ENCODE measurements around the gene SLC39A11.
A peak's percentile ranks its signal among the peaks of the same experiment; 100 is the strongest.

The SLC39A11 gene

DNA sequence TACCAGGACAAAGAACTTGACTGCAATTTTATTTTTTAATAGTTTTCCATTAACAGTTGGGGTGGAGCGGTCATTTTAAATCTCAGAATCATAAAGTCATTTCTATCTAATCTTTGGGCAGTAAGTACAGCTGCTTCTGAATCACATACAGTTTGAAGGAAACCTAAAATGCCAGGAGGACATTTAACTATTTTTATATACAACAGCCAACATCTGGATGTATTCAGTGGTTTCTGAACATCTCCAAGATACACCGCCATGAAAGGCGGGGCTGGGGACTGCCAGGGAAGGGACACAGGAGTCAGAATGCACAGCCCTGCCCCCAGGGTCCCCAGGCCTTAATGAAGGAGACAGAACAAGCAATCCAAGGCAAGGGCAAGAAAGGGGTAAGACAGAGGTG, 392.3 kb downstream of the SLC39A11 start:
- DNase-seq: no peak

DNA sequence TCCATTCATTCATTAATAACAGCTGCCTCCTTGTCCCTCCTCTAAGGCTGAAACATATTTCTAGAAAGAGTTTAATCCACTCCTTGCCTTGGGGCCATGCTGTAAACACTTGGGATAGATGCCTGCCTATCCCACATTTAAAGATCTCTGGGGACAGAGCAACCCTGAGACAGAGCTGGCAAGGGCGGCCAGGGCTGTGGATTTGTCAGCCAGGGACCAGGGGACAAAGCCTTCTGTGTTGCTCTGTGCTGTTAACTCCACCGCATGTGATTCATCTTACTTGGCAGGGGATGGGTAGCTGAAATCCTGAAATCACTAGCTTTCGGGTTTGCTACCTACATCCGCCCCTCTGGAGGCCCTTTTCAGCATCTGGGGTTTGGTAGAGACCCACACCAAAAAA, 392.9 kb downstream of the SLC39A11 start:
- peak; percentile 7 for DNase-seq

DNA sequence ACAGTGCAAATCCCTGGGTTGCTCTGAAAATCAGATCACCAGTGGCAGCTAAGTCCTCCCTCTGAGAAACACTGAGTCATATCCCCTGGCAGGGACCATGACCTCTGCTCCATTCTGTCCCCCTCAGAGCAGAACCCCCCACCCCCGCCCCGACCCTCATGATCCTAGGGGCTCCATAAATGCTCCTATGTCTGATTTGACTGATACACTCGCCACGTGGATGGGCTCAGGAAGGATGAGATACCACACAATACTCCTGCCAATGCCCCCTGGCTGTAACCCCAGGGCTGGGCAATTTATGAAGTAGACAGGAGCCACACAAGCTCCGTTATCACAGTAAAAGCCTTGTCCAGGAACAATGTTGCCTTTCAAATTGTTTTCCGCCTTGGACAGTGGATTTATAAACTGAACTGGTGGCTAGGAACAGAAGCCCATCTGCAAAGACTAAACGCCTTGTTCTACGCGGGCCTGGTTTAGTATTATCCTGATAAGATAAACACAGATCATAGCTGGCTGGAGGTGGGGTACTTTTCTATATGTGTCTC, 394.8 kb downstream of the SLC39A11 start:
- DNase-seq: no peak

DNA sequence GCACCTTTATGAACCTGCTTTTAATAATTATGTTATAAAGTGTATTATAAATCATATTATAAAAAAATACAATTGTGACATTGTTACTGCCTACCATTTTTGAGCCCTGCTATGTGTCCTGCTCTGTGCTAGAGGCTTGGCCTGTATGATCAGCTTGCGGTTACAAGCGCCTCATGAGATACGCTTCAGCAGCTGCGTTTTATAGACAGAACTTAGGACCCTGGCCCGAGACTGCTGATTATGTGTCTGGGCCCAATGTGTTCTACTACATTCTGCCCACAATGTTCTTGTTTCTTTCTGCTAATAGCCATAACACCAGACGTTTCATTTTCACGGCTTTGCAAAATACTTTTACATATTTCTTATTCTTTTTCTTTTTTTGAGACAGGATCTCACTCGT, 395.8 kb downstream of the SLC39A11 start:
- DNase-seq: no peak

DNA sequence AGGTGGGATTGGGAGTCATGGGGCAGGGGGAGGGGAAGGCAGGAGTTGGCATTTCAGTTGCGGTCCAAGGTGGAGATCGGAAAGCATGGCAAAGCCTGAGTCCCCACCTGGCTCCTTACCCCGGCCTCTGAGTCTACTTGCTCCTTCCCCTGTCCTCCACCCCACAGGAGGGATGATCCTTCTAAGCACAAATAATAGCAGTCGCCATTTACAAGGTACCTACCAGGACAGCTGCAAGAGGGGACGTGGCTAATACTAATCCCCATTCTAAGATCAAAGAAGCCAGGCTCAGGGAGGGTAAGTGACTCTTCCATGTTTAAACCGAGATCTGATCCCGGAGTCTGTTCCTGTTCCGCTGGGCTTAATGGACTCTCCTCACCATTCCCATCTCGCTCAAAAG, 396.3 kb downstream of the SLC39A11 start:
- DNase-seq: no peak

DNA sequence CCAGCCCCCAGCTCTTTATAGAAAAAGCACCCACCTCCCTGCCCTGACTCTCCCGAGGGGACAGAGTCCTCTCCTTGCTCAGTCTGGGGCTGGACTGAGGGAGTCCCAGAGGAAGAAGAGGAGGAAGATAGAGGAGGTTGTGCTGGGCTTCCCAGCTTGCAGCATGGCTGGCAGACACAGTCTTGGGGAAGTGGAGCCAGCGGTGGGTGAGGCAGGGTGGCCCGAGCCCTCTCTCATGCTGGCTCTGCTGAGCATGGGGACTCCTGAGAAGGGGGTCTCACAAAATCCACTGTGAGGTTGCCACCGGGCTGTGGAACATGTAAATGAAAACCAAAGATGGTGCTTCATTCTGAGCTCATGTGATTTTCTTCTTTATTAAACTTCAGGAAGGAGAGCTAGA, 398.5 kb downstream of the SLC39A11 start:
- no peak for DNase-seq

DNA sequence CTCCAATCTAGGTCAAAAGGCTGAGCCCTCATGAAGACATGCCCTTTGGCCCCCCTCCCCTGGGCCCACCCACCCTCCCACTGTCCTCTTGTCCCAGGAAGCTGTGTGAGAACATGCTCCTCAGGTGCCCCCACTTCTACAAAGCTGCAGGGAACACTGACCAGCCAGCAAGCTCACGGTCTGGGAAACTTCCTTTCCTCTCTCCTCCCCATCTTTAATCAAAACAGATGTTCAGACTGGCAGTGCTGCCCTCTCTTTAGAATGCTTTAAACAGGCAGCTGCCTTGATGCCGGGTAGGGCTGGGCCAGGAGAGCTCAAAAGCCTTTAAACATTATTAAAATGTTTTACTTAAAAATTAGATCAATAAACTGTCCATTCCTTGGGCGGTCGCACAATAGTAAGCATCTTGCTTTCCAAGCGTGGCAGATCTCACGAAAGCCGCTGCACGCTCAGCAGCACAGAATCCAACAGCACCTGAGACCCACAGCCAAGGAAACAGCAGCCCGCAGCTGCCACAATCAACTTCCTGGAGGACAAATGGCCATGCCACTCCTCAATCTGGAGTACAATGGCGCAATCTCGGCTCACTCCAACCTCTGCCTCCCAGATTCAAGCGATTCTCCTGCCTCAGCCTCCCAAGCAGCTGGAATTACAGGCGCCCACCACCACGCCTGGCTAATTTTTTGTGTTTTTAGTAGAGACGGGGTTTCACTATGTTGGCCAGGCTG, 399.2 kb downstream of the SLC39A11 start:
- no peak for DNase-seq

DNA sequence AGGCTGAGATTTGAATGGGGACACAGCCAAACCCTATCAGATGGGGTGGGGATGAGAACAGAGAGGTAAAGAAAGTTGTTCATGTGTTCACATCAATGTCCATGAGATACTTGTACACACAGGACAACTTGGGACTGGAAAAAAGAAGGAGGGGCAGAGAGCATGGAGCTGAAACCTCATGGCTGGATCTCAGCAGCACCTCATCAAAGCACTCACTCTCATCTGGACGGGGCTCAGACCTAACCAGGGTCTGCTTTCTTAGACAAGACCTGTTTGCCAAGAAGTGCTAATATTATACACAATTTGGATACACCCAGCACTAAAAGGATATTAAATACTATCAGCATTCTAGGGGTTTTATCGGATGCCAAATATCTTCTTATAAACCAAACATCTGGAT, 399.8 kb downstream of the SLC39A11 start:
- no peak for DNase-seq

DNA sequence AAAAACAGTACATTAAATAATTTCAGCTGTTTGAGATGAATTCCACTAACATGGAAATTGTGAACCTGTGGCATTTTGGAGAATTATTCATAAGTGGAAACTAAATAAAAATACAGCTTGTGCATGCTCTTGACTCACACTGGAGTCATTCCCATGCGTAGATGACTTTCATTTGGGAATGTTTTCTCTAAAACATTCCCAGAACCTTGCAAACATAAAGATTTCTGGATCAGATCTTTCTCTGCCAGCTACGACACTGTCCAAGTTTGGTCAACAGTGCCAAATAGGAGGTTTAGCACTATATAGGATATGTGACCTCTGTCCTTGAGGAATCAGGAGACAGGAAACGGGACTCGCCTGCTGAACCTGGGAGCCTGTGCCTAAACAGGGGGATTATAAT, 400.9 kb downstream of the SLC39A11 start:
- no peak for DNase-seq

DNA sequence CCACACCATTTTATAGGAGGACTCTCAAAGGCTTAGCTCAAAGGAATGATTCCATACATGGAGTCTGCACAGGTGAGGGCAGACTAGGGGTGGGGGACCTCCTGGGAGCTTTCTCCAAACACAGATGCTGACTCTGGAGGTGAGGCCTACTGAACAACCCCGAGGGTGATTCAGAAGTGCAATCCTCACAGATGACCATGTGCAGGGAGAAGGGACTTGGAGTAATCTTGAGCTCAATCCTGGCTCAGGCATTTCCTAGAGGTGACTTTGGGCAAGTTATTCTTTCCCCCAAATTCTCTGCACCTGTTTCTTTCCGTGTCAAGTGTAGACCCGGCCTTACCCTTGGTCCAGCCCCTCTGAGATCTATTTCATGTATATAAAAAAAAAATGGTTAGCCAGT, 401.5 kb downstream of the SLC39A11 start:
- DNase-seq: no peak

DNA sequence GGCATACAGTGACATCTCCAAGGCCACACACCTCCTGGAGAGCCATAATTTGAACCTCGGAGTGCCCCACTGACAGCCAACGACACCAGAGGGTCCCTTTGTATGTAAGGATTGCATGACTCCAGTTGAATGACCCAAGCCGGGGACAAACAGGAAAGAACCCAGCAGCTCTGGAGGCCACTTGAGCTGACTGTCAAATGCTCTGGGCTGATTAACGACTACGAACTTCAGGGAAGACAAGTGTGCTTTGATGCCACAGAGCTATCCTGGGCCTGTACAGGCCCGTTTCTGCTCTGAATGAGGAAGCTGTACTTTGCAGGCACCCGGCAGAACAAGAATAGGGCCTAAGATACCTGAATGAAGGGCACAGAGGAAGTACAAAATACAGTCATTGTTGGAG, 404.6 kb downstream of the SLC39A11 start:
- no peak for DNase-seq

DNA sequence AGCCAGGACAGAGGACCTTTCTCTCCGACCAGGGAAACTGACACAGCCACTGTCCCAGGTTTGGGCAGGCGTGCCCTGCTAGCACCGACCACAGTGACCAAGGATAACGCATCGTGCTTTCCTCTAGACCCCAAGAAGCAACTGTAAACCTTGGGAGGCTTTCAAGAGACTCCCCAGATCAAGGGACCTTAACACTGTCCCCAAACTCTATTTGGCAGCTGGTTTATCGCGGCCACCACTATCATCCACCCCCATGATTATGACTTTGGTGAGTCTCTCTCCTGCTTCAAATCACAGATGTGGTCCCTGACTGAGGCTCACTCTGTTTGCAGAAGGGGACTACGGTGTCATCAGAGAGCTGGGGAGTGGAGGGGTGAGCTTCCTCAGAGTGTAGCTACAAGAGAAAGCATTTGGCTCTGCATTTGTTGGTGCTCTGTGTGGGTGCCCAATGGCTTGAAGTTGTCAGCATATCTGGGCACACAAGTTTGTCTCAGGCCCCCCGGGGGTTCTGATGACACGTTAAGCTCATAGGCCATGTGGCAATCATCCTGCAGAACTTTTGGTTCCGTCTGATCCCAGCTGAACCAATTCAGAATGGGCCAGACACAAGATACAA, 408.0 kb downstream of the SLC39A11 start:
- DNase-seq: no peak

DNA sequence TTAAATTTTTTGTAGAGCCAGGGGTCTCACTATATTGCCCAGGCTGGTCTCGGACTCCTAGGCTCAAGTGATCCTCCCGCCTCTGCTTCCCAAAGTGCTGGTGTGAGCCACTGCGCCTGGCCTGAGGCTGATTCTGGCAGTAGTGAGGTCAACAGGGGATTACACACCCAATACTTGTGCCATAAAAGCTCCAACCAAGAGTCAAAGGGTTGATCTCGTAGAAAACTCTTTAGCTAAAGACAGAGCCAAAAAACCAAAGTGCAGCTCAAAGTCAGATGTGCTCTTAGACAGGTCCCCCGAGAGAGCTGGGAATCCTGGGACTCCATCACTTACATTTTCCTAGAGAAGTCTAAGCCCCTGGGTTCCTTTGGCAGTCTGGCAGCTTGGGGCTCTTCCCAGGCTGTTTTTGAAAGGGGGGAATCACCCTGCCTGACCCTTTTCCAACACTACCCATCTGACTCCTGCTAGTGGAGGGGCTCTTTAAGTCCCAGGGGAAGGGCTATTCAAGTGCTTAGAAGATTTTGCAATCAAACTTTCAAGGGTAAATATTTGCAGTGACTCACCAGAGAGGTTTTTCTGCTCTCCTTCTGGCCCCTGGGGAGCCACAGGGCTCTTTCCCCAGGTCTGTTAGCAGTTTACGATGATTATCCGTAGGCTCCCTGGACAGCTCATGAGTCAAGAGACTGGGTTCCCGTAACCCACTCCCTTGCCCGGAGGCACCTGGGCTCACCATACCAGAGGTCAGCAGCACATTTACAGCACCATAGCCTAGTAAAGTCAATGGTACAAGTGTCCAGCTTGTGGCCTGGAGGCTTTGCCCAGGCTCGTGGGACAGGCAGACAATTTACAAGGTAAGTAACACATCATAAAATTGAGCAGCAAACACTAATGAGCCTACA, 408.7 kb downstream of the SLC39A11 start:
- peak; percentile 47 for DNase-seq

DNA sequence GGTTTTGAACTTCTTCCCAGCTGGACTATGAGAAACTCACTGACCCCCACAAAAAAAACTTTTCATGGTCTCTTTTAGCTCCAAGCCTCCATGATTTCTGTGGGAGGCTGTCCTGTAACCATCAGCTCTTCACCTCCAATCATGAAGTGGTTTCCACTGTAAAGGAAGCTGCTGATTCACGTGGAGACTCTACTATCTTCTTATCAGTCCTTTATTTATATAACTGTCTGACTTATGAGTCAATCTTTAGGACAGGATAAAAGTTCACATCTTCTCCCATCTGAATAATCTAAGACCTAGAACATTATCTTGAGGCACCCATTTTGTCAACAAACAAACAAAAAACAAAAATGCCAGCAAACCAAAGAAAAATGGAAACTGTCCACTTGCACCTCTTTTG, 409.9 kb downstream of the SLC39A11 start:
- no peak for DNase-seq

DNA sequence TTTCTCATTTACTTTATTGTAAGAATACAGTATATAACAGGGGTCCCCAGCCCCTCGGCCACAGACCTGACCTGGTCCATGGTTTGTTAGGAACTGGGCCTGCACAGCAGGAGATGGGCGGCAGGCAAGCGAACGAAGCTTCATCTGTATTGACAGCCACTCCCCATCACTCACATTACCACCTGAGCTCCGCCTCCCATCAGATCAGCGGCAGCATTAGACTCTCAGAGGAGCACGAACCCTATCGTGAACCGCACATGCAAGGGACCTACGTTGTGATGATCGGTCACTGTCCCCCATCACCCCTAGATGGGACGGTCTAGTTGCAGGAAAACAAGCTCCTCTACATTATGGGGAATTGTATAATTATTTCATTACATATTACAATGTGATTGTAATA, 410.6 kb downstream of the SLC39A11 start:
- DNase-seq: no peak

DNA sequence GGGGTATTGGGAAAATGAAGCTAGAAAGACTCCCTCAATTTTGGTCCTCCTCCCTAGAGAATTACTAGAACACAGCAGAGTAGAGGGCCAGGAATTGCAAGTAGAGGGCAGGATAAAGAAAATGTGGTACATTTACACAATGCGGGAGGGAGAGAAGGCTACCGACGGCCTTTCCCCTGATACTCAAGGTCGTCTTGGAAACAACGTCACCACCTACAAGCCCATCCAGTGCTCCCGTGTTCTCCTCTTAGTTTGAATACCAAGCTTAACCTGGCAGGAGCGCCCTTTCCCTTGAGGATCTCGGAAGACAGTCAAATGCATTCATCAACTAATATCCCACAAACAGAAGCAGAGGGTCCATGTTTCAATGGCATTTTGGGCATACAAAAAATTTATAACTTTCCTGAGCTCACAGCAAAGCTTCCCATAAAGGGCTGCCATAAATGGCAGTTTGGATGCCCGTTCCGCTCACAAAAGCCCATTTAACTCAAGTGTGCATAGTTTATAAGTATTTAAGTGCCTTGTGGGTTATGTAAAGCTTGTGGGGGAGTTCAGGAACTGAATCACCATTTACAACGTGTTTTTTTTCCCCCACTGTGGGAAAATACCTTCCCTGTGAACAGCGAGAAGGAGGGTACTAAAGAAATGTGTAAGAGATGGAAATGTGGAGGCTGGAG, 414.6 kb downstream of the SLC39A11 start:
- DNase-seq: no peak

DNA sequence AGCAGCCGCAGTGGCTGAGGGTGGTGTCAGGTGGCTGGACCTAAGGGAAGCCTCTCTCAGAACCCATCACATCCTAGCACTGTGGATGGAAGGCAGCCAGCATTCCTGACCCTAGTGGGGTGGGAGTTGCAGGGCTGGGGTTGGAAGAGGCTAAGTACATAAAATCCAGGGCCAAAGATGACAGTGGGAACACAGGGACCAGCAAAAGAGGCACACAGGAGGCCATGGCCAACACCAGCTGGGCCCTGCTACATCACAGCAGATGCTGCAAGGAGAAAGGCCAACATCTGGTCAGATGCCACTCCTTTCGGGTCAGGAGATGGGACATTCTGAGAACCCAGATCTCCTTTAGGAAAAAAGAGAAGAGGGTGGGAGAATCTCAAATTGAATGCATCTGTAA, 415.4 kb downstream of the SLC39A11 start:
- DNase-seq: no peak

DNA sequence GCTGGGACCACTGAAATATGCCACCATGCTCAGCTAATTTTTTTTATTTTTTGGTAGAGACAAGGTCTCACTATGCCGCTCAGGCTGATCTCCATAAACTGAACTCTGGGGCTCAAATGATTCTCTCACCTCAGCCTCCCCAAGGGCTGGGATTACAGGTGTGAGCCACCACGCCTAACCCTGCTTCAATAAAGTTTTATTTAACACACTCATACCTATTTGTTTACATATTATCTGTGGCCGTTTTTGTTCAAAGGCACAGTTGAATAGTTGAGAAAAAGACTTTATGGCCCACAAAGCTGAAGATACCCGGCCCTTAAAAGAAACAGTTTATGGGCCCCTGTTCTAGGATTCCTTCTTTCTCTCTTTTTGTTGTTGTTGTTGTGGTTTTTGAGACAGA, 419.8 kb downstream of the SLC39A11 start:
- DNase-seq: no peak

DNA sequence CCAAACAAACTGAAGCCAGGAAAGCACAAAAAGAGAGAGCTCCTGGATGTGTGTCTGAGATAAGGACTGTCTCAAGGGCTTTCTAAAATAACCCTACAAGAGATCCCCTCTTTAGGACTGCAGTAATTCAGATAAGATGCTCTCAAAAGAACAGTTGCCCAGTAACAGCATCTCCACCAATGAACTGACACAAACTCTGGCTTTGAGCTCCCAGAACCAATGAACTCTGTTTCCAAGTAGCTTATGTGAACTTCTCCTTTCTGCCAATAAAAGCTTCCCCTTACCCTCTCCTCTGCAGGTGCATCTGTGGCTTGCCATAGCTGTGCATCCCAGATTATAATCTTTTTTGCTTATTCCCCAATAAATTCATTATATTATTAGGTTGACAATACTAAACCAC, 421.5 kb downstream of the SLC39A11 start:
- no peak for DNase-seq

DNA sequence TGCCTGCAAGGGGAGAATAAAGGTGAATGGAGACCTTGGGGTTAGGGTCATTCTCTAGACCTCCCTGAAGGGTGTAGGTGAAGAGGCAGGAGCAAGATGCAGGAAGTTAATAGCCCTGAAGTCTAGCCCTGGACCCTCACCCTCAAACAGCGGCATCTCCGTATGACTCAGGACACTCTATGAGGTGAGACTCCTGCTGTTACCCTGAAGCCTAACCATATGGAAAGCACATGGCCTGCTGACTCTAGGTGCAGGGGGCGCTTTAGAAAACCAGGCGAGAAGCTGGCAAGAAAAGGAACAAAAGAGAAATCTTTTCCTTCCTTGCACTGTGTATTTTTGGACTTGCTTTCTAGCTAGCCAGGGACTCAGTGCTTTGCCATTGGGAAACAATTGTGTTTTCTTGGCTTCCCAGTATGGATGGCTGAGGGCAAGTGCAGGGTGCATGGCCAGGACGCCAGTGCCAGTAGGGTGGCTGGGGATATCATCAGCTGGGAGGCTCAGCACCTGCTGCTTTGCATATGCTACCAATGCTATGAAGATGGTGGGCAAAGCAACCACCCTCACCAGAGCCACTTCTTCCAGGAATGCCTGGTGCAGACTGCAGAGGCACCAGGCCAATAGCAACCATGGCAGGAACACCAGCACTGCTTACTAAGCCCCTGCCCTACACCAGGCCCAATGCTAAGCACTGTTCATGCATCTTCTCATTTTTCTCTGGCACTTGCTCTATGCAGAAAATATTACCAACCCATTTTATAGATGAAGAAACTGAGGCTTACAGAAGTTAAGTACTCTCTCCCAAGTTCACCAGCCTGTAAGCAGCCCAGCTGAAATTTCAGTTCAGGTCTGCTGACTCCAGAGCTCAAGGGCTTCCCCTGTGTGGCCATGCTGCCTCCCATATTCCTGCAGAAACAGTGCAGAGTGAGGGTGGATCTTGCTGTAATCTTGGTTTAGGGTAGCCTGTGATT, 425.1 kb downstream of the SLC39A11 start:
- DNase-seq: no peak
